Loucy (cell line): ENCODE results near the gene FBRS.
A peak's percentile ranks its signal among the peaks of the same experiment; 100 is the strongest.

ENCODE experiments used
- H2AFZ ChIP-seq: fragments of 200-600 bp; sonication (generic); 2 replicates; pipeline ENCODE4 v1.6.0; 2016; ENCODE audit warnings: antibody characterized with exemption, mild to moderate bottlenecking, low read length, moderate library complexity
- H3F3A ChIP-seq: fragments of 200-600 bp; 2 replicates; pipeline ENCODE4 v1.6.0; 2016; ENCODE audit warnings: antibody characterized with exemption, low read depth, mild to moderate bottlenecking
- H3K27me3 ChIP-seq: fragments of 200-600 bp; sonication (generic); 2 replicates; pipeline ENCODE4 v1.6.1; 2014; ENCODE audit warnings: low read length, mild to moderate bottlenecking; ENCODE audit not compliant: insufficient read depth, poor library complexity, severe bottlenecking
- H3K36me3 ChIP-seq: fragments of 200-600 bp; sonication (generic); 2 replicates; pipeline ENCODE4 v1.6.1; 2016; ENCODE audit warnings: low read length; ENCODE audit not compliant: insufficient read depth
- H3K4me1 ChIP-seq: fragments of 200-600 bp; sonication (generic); 2 replicates; pipeline ENCODE4 v1.5.1; 2014; ENCODE audit warnings: low read length, mild to moderate bottlenecking; ENCODE audit not compliant: insufficient read depth, poor library complexity, severe bottlenecking
- H3K4me2 ChIP-seq: fragments of 200-600 bp; sonication (generic); 2 replicates; pipeline ENCODE4 v1.6.0; 2014; ENCODE audit warnings: antibody characterized with exemption, low read length, low read depth, mild to moderate bottlenecking; ENCODE audit not compliant: poor library complexity, severe bottlenecking
- H3K4me3 ChIP-seq: fragments of 200-600 bp; sonication (generic); 2 replicates; pipeline ENCODE4 v1.5.1; 2014; ENCODE audit warnings: low read length, mild to moderate bottlenecking, mixed read lengths; ENCODE audit not compliant: poor library complexity, severe bottlenecking
- H3K79me2 ChIP-seq: fragments of 200-600 bp; sonication (generic); 2 replicates; pipeline ENCODE4 v1.6.1; 2014; ENCODE audit warnings: low read length; ENCODE audit not compliant: insufficient read depth
- H3K9ac ChIP-seq: fragments of 200-600 bp; sonication (generic); 2 replicates; pipeline ENCODE4 v1.6.0; 2014; ENCODE audit warnings: mild to moderate bottlenecking, low read depth, low read length, moderate library complexity; ENCODE audit not compliant: poor library complexity, severe bottlenecking
- H3K9me2 ChIP-seq: fragments of 200-600 bp; sonication (generic); replicated peaks from 2 replicates; pipeline ENCODE4 v1.6.1; 2016; ENCODE audit warnings: low read depth, low read length, mixed read lengths
- H3K9me3 ChIP-seq: fragments of 200-600 bp; sonication (generic); 2 replicates; pipeline ENCODE4 v1.6.1; 2014; ENCODE audit warnings: mild to moderate bottlenecking, antibody characterized with exemption, low read length, low read depth; ENCODE audit not compliant: insufficient read depth
- H4K20me1 ChIP-seq: fragments of 200-600 bp; sonication (generic); 2 replicates; pipeline ENCODE4 v1.6.0; 2014; ENCODE audit warnings: antibody characterized with exemption, low read length, mild to moderate bottlenecking; ENCODE audit not compliant: insufficient read depth, poor library complexity, severe bottlenecking
- EZH2phosphoT487 ChIP-seq: fragments of 200-600 bp; IDR thresholded peaks from 2 replicates; pipeline ENCODE4 v1.6.1; 2018; ENCODE audit warnings: antibody characterized with exemption, mild to moderate bottlenecking, moderate library complexity, borderline replicate concordance
- TF ChIP-seq, protein P1 (sequence below): fragments of 200-600 bp; sonication (generic); conservative IDR thresholded peaks from 2 replicates; pipeline ENCODE4 v1.5.1; 2014; ENCODE audit warnings: mild to moderate bottlenecking, antibody characterized with exemption, low read length

Gene FBRS

GRCh38 chr16:30663820-30664219, 5.6 kb downstream of the FBRS start:
- peaks cover 24% of the 10 kb centered on the region for H3K4me1 ChIP-seq
- TF ChIP-seq EZH2phosphoT487 = no peak
- TF ChIP-seq, protein P1, sequence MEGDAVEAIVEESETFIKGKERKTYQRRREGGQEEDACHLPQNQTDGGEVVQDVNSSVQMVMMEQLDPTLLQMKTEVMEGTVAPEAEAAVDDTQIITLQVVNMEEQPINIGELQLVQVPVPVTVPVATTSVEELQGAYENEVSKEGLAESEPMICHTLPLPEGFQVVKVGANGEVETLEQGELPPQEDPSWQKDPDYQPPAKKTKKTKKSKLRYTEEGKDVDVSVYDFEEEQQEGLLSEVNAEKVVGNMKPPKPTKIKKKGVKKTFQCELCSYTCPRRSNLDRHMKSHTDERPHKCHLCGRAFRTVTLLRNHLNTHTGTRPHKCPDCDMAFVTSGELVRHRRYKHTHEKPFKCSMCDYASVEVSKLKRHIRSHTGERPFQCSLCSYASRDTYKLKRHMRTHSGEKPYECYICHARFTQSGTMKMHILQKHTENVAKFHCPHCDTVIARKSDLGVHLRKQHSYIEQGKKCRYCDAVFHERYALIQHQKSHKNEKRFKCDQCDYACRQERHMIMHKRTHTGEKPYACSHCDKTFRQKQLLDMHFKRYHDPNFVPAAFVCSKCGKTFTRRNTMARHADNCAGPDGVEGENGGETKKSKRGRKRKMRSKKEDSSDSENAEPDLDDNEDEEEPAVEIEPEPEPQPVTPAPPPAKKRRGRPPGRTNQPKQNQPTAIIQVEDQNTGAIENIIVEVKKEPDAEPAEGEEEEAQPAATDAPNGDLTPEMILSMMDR = no peak
- peak overlapping the region; percentile 99 for H3K4me2 ChIP-seq
- peaks cover 58% of the 10 kb centered on the region for H3K79me2 ChIP-seq
- no peaks in the 10 kb centered on the region for H3K9me2 ChIP-seq
- H3F3A ChIP-seq = no peaks in the 10 kb centered on the region
- no peak overlapping the region for H3K9ac ChIP-seq
- H3K27me3 ChIP-seq = no peaks in the 10 kb centered on the region
- no peaks in the 10 kb centered on the region for H3K9me3 ChIP-seq
- peaks cover 46% of the 10 kb centered on the region for H4K20me1 ChIP-seq
- no peak overlapping the region for H2AFZ ChIP-seq
- no peak overlapping the region for H3K4me3 ChIP-seq
- peaks cover 70% of the 10 kb centered on the region; the same call in 1 of the 2 replicates for H3K36me3 ChIP-seq

DNA sequence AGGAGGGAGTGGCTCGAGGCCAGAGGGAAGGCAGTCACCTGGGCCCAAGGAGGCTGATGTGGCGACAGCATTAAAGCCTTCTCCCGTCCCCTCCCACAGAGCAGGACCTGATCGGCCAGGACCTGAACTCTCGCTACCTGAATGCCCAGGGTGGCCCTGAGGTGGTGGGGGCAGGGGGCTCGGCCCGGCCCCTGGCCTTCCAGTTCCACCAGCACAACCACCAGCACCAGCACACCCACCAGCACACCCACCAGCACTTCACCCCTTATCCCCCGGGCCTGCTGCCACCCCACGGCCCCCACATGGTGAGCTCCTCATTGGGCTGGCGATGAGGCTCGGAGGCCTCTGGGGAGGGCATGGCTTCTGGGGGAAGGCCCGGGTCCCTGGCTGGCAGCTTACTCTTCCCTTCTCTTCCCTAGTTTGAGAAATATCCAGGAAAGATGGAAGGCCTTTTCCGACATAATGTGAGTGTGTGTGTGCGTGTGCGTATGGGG, 6.4 kb downstream of the FBRS start:
- H4K20me1 ChIP-seq = peaks cover 46% of the 10 kb centered on the region
- peaks cover 76% of the 10 kb centered on the region; the same call in 1 of the 2 replicates for H3K36me3 ChIP-seq
- no peak overlapping the region for H2AFZ ChIP-seq
- H3K4me1 ChIP-seq = peaks cover 24% of the 10 kb centered on the region
- H3K4me3 ChIP-seq = no peak overlapping the region
- TF ChIP-seq, protein P1 = no peak
- no peak for TF ChIP-seq EZH2phosphoT487
- H3K79me2 ChIP-seq = peaks cover 56% of the 10 kb centered on the region
- no peak overlapping the region for H3K9ac ChIP-seq
- no peak overlapping the region for H3K4me2 ChIP-seq
- H3K9me2 ChIP-seq = no peaks in the 10 kb centered on the region
- no peaks in the 10 kb centered on the region for H3F3A ChIP-seq
- no peaks in the 10 kb centered on the region for H3K27me3 ChIP-seq
- H3K9me3 ChIP-seq = no peaks in the 10 kb centered on the region

- peaks cover 50% of the 10 kb centered on the region for H3K79me2 ChIP-seq
- H2AFZ ChIP-seq = no peak overlapping the region
- peaks cover 82% of the 10 kb centered on the region; the same call in 1 of the 2 replicates for H3K36me3 ChIP-seq
- no peaks in the 10 kb centered on the region for H3K9me3 ChIP-seq
- no peaks in the 10 kb centered on the region for H3F3A ChIP-seq
- H3K4me2 ChIP-seq = no peak overlapping the region
- H3K4me1 ChIP-seq = peaks cover 21% of the 10 kb centered on the region
- H3K27me3 ChIP-seq = no peaks in the 10 kb centered on the region
- no peak overlapping the region for H3K4me3 ChIP-seq
- peaks cover 41% of the 10 kb centered on the region for H4K20me1 ChIP-seq
- H3K9me2 ChIP-seq = no peaks in the 10 kb centered on the region
- no peak for TF ChIP-seq EZH2phosphoT487
- TF ChIP-seq, protein P1 = no peak
- no peak overlapping the region for H3K9ac ChIP-seq
Observed at GRCh38 chr16:30665155-30665829, 7.1 kb downstream of the FBRS start.
